Endothelial cell of umbilical vein (primary cell): ENCODE measurements around the gene CAMK2B. TPM values are rescaled to one million over a fixed set of nuclear protein-coding genes. Genes with fewer than 3 reads are reported as not detected.

Experiments used
- BruUV-seq: library from RNA; stranded (reverse); fragments of 400-500 nt; replicated peaks from 2 replicates; lab custom pipeline; 2021; lab: Mats Ljungman, UMichigan
- CTCF ChIA-PET: fragments of 300-600, 350-600 bp; sonication (Branson Sonifier 250); formaldehyde crosslinking; loops from one replicate; lab custom pipeline; 2021; ENCODE audit warnings: antibody characterized with exemption, inconsistent platforms; lab: Charles Lee
- POLR2A ChIA-PET: fragments of 300-600, 350-600 bp; sonication (Branson Sonifier 250); formaldehyde crosslinking; loops from one replicate; lab custom pipeline; 2021; ENCODE audit warnings: antibody characterized with exemption, inconsistent platforms; lab: Charles Lee
- DNase-seq: peaks from one replicate; pipeline ENCODE4 v3.0.0-alpha.2; 2011; ENCODE audit warnings: low read depth, low spot score
- FAIRE-seq: peaks from 2 replicates; lab custom pipeline; 2011; peaks lifted over from hg19 to GRCh38; lab: Jason Lieb, UNC
- H2AFZ ChIP-seq: 2 replicates; pipeline ENCODE4 v1.6.0; 2012; ENCODE audit warnings: low read depth, low read length, control low read depth, inconsistent platforms
- H3K27ac ChIP-seq: 2 replicates; pipeline ENCODE4 v1.5.1; 2011; ENCODE audit warnings: low read depth, mild to moderate bottlenecking, control low read depth, low read length, moderate library complexity; ENCODE audit not compliant: insufficient read depth
- H3K27me3 ChIP-seq, 2 experiments: 2 replicates each; pipeline versions ENCODE4 v1.6.0 to v1.6.1; 2011; ENCODE audit warnings: low read length in 2 of 2, mixed read lengths in 1 of 2; ENCODE audit not compliant: control insufficient read depth in 2 of 2, insufficient read depth in 2 of 2
- H3K36me3 ChIP-seq, 2 experiments: 2 replicates in 1 of 2; 3 replicates in 1 of 2; pipeline ENCODE4 v1.5.1; 2011; ENCODE audit warnings: low read length in 2 of 2, mild to moderate bottlenecking in 1 of 2, moderate library complexity in 1 of 2; ENCODE audit not compliant: control insufficient read depth in 2 of 2, insufficient read depth in 2 of 2; ENCODE audit errors: extremely low read depth in 1 of 2
- H3K4me1 ChIP-seq: 3 replicates; pipeline ENCODE4 v1.5.1; 2011; ENCODE audit warnings: mild to moderate bottlenecking, low read length; ENCODE audit not compliant: control insufficient read depth, insufficient read depth; ENCODE audit errors: extremely low read depth
- H3K4me2 ChIP-seq: 2 replicates; pipeline ENCODE4 v1.6.1; 2011; ENCODE audit warnings: low read length, control low read depth, mixed read lengths; ENCODE audit not compliant: insufficient read depth
- H3K4me3 ChIP-seq, 3 experiments: fragments of 200-600 bp in 1 of 3; sonication (generic), shearing (Covaris generic) in 1 of 3; replicated peaks in 1 of 3; 2 replicates each; pipeline ENCODE4 v1.5.1; 2011 to 2016; ENCODE audit warnings: control low read depth in 3 of 3, low read length in 3 of 3, mild to moderate bottlenecking in 2 of 3, inconsistent platforms in 1 of 3, low read depth in 1 of 3, moderate library complexity in 1 of 3; ENCODE audit not compliant: insufficient read depth in 1 of 3
- H3K79me2 ChIP-seq: 2 replicates; pipeline ENCODE4 v1.6.0; 2012; ENCODE audit warnings: low read length, inconsistent platforms; ENCODE audit not compliant: control insufficient read depth, insufficient read depth
- H3K9ac ChIP-seq: replicated peaks from 2 replicates; pipeline ENCODE3; 2011; ENCODE audit warnings: low read length, control low read depth; ENCODE audit not compliant: insufficient read depth; ENCODE audit errors: extremely low read depth
- H3K9me1 ChIP-seq: replicated peaks from 3 replicates; pipeline ENCODE4 v1.6.0; 2011; ENCODE audit warnings: mild to moderate bottlenecking, low read length; ENCODE audit not compliant: control insufficient read depth, insufficient read depth; ENCODE audit errors: extremely low read depth
- H3K9me3 ChIP-seq: replicated peaks from 2 replicates; pipeline ENCODE4 v1.5.1; 2012; ENCODE audit warnings: low read length, inconsistent platforms; ENCODE audit not compliant: control insufficient read depth, insufficient read depth
- H4K20me1 ChIP-seq: replicated peaks from 2 replicates; pipeline ENCODE3; 2011; ENCODE audit warnings: mild to moderate bottlenecking, low read length; ENCODE audit not compliant: control insufficient read depth, insufficient read depth; ENCODE audit errors: extremely low read depth
- EZH2 ChIP-seq: IDR thresholded peaks from 2 replicates; pipeline ENCODE4 v1.6.1; 2012; ENCODE audit warnings: borderline replicate concordance, low read depth, mild to moderate bottlenecking, moderate library complexity, low read length, inconsistent platforms; ENCODE audit not compliant: severe bottlenecking
- FOS ChIP-seq: IDR thresholded peaks from 2 replicates; pipeline ENCODE4 v1.6.1; 2011; ENCODE audit warnings: mild to moderate bottlenecking, low read length, moderate library complexity, borderline replicate concordance; ENCODE audit not compliant: insufficient read depth
- GATA2 ChIP-seq: IDR thresholded peaks from 2 replicates; pipeline ENCODE4 v1.7.0; 2011; ENCODE audit warnings: low read depth, mild to moderate bottlenecking, moderate library complexity, mixed read lengths, low read length; ENCODE audit not compliant: insufficient read length, insufficient read depth
- JUN ChIP-seq: IDR thresholded peaks from 2 replicates; pipeline ENCODE4 v1.6.1; 2011; ENCODE audit warnings: borderline replicate concordance, low read depth; ENCODE audit not compliant: insufficient read length, insufficient read depth
- MYC ChIP-seq: IDR thresholded peaks from one replicate; pipeline ENCODE4 v1.6.1; 2011; ENCODE audit warnings: mild to moderate bottlenecking, low read depth, low read length
- POLR2A ChIP-seq: IDR thresholded peaks from 2 replicates; pipeline ENCODE4 v1.6.1; 2012; ENCODE audit warnings: low read depth, mild to moderate bottlenecking, control low read depth, low read length
- POLR2AphosphoS5 ChIP-seq: IDR thresholded peaks from 2 replicates; pipeline ENCODE4 v1.6.1; 2012; ENCODE audit warnings: low read depth, mild to moderate bottlenecking, control low read depth, low read length, moderate library complexity; ENCODE audit not compliant: insufficient read depth
- dilution Hi-C: fragments of 300-500 bp; cut with MboI; formaldehyde crosslinking; loops from one replicate; pipeline ENCODE4 v1.15.0; 2019; ENCODE audit warnings: low sequenced_read_pairs; ENCODE audit not compliant: extremely low pct_ligation_motif_present
- intact Hi-C: fragments of 100-400 bp; cut with micrococcal nuclease; formaldehyde crosslinking; loops from one replicate; pipeline ENCODE4 v1.10.0; 2022
- polyA plus RNA-seq, 4 experiments: library from polyadenylated mRNA; depleted of rRNA in 3 of 4; stranded (reverse) in 3 of 4; unstranded in 1 of 4; fragments of >200 nt; gene quantifications; 2 replicates each; pipeline versions ENCODE4 v1.2.1 to v1.2.3, GENCODE V29; 2011 to 2012; ENCODE audit warnings: missing spikeins in 1 of 4
- total RNA-seq: library from RNA; stranded (reverse); gene quantifications from 2 replicates; pipeline ENCODE4 v1.2.3, GENCODE V29; 2021
- TF ChIP-seq, protein P1 (sequence below): IDR thresholded peaks from 2 replicates; pipeline ENCODE4 v1.6.1; 2011; ENCODE audit not compliant: insufficient read depth, insufficient read length
- TF ChIP-seq, protein P2 (sequence below), 2 donors: IDR thresholded peaks; 1 replicate in 1 of 2; 2 replicates in 1 of 2; pipeline ENCODE4 v1.5.1; 2011; ENCODE audit warnings: low read length in 2 of 2, mild to moderate bottlenecking in 2 of 2, moderate library complexity in 2 of 2, control low read depth in 1 of 2, inconsistent platforms in 1 of 2, low read depth in 1 of 2; ENCODE audit not compliant: insufficient read depth in 1 of 2; ENCODE audit errors: extremely low read depth in 1 of 2

Gene CAMK2B
- total and polyA plus RNA-seq, 2 donors (not counting 3 experiments of a cell fraction or from before 2014, with no cell fraction given), result 0.57 to 1.6 TPM

DNA sequence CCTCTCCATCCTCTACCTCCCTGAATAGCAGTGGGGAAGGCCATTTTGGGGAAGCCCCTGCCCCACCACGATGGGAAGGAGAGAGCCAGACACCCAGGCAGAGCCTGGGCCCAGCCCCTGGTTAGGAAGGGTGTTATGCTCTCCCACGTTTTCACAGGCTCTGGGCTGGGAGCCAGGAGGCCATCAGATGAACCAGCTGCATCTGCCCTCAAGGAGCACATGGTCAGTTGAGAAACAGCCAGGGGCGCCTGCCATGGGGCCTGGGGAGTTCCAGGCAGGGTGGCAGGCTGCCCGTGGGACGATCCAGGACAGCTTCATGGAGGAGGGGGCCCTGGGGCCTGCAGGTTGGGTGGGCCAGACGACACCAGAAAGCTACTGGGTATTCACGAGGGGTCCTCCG, 47.5 kb downstream of the CAMK2B start:
- no peak overlapping the region for H3K9ac ChIP-seq
- BruUV-seq, result no TSS peak
- no peaks in the 10 kb centered on the region for H3K9me1 ChIP-seq
- H3K4me2 ChIP-seq, result no peak overlapping the region
- CTCF ChIA-PET, result interaction anchor here (1.1 to 2.8 kb wide), 4 partner anchors 10 to 130 kb away, joined by 3 to 10 read pairs (median 4); no protein-coding TSS in a partner anchor
- intact Hi-C loops (no loop called here), dilution Hi-C loops (no loop called here)
- FAIRE-seq (no peak), DNase-seq (no peak)
- no peaks in the 10 kb centered on the region for H3K4me1 ChIP-seq
- H3K27me3 ChIP-seq, result no peaks in the 10 kb centered on the region
- H3K36me3 ChIP-seq, result no peaks in the 10 kb centered on the region
- no peak overlapping the region for H3K27ac ChIP-seq
- no peaks in the 10 kb centered on the region for H4K20me1 ChIP-seq
- no peaks in the 10 kb centered on the region for H3K9me3 ChIP-seq
- H3K4me3 ChIP-seq, result no peak overlapping the region
- TF ChIP-seq, protein P1, sequence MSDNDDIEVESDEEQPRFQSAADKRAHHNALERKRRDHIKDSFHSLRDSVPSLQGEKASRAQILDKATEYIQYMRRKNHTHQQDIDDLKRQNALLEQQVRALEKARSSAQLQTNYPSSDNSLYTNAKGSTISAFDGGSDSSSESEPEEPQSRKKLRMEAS, result no peak
- TF ChIP-seq FOS, result no peak
- no peak for TF ChIP-seq EZH2
- TF ChIP-seq MYC, result no peak
- TF ChIP-seq POLR2AphosphoS5, result no peak
- TF ChIP-seq GATA2, result no peak
- TF ChIP-seq, protein P2, sequence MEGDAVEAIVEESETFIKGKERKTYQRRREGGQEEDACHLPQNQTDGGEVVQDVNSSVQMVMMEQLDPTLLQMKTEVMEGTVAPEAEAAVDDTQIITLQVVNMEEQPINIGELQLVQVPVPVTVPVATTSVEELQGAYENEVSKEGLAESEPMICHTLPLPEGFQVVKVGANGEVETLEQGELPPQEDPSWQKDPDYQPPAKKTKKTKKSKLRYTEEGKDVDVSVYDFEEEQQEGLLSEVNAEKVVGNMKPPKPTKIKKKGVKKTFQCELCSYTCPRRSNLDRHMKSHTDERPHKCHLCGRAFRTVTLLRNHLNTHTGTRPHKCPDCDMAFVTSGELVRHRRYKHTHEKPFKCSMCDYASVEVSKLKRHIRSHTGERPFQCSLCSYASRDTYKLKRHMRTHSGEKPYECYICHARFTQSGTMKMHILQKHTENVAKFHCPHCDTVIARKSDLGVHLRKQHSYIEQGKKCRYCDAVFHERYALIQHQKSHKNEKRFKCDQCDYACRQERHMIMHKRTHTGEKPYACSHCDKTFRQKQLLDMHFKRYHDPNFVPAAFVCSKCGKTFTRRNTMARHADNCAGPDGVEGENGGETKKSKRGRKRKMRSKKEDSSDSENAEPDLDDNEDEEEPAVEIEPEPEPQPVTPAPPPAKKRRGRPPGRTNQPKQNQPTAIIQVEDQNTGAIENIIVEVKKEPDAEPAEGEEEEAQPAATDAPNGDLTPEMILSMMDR (IDR thresholded peaks at IDR 0.05; ENCODE audit: extremely low read depth in 1 of 2, insufficient read depth in 1 of 2, low read depth in 1 of 2, low read length in 2 of 2), result no peak
- no peak for TF ChIP-seq POLR2A
- TF ChIP-seq JUN, result no peak
- no peak overlapping the region for H2AFZ ChIP-seq
- H3K79me2 ChIP-seq, result no peaks in the 10 kb centered on the region
- POLR2A ChIA-PET, result no interaction called here
